ENCODE data around the gene PAM16. TPM values are rescaled to one million over a fixed set of nuclear protein-coding genes. Genes with fewer than 3 reads are reported as not detected.

Gene PAM16
- total RNA-seq, 1 experiment from 2014 or later = 104 TPM

- Histone ChIP-seq H3K4me3 (ENCODE audit: low read depth in 2 of 2, low read length in 2 of 2) (no peak overlapping the region), H3K27ac (ENCODE audit: low read length) (no peak overlapping the region), H3K36me3 (ENCODE audit: control insufficient read depth, insufficient read depth, low read length) (no peaks in the 10 kb centered on the region), H3K27me3 (ENCODE audit: control insufficient read depth, insufficient read depth, low read length) (no peaks in the 10 kb centered on the region), H3K9me3 (ENCODE audit: control insufficient read depth, insufficient read depth, low read depth, low read length) (no peaks in the 10 kb centered on the region), H3K4me1 (ENCODE audit: control insufficient read depth, insufficient read depth, low read length) (peaks cover 18% of the 10 kb centered on the region)
- TF ChIP-seq POLR2AphosphoS5 (IDR thresholded peaks at IDR 0.05; ENCODE audit: low read depth, low read length) (no peak), TCF7L2 (IDR thresholded peaks at IDR 0.05; ENCODE audit: low read depth, low read length) (no peak)
- in situ Hi-C loops (cut with HindIII; ENCODE audit: low pct_unique_long_range_greater_than_20kb, low sequenced_read_pairs) (no loop called here), intact Hi-C loops (cut with micrococcal nuclease; ENCODE audit: unreplicated experiment) (no loop called here)
- no peak for ATAC-seq
- CTCF ChIA-PET = no interaction called here
- no TSS peak for BruUV-seq (replicated peaks)
- POLR2A ChIA-PET = no interaction called here
- DNase-seq (ENCODE audit: low read depth, low spot score) = no peak
Measured at GRCh38 chr16:4367393-4367856, 16.3 kb upstream of the PAM16 start.

- BruUV-seq (replicated peaks) = no TSS peak
- ChIA-PET POLR2A (no interaction called here), CTCF (interaction anchor here (1.6 kb wide), 1 partner anchor 37 kb away, joined by 4 read pairs; no protein-coding TSS in a partner anchor)
- no peak for ATAC-seq
- no peaks in the 10 kb centered on the region for H3K36me3 ChIP-seq (ENCODE audit: control insufficient read depth, insufficient read depth, low read length)
- intact Hi-C loops (cut with micrococcal nuclease; ENCODE audit: unreplicated experiment) (no loop called here), in situ Hi-C loops (cut with HindIII; ENCODE audit: low pct_unique_long_range_greater_than_20kb, low sequenced_read_pairs) (no loop called here)
- H3K27ac ChIP-seq (ENCODE audit: low read length) = no peak overlapping the region
- H3K27me3 ChIP-seq (ENCODE audit: control insufficient read depth, insufficient read depth, low read length) = no peaks in the 10 kb centered on the region
- TF ChIP-seq POLR2AphosphoS5 (IDR thresholded peaks at IDR 0.05; ENCODE audit: low read depth, low read length) = no peak
- no peak for TF ChIP-seq TCF7L2 (IDR thresholded peaks at IDR 0.05; ENCODE audit: low read depth, low read length)
- no peak for TF ChIP-seq CTCF (IDR thresholded peaks at IDR 0.05)
- TF ChIP-seq SIN3A (IDR thresholded peaks at IDR 0.05; ENCODE audit: borderline replicate concordance, insufficient read depth, low read depth, low read length) = no peak
- no peak for TF ChIP-seq REST (IDR thresholded peaks at IDR 0.05; ENCODE audit: insufficient read depth in 1 of 2, low read depth in 2 of 2, low read length in 1 of 2)
- H3K4me3 ChIP-seq (ENCODE audit: low read depth in 2 of 2, low read length in 2 of 2) = no peak overlapping the region
- peaks cover 13% of the 10 kb centered on the region for H3K4me1 ChIP-seq (ENCODE audit: control insufficient read depth, insufficient read depth, low read length)
- no peaks in the 10 kb centered on the region for H3K9me3 ChIP-seq (ENCODE audit: control insufficient read depth, insufficient read depth, low read depth, low read length)
- DNase-seq (ENCODE audit: low read depth, low spot score) = no peak
Measured at GRCh38 chr16:4366016-4366415, 14.9 kb upstream of the PAM16 start.

DNA sequence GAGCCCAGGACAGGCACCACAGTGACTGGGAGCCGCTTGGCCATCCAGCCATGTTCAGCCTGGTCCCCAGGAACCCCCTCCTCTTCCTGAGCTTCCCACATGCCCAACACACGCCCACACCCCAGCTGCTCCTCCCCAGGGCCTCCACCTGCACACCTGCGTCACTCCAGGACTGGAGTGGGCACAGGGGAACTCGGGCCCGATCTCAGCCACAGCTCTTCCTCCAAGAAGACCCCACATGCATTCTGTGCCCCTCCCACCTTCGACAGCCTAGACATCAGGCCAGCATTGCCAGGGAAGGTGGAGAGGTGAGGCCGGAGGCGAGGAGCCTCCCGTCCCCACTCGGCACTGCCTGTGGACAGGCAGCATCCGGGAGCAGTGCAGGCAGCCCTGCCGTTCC lies 14.5 kb upstream of the PAM16 start:
- Histone ChIP-seq H3K27ac (ENCODE audit: low read length) (no peak overlapping the region), H3K4me1 (ENCODE audit: control insufficient read depth, insufficient read depth, low read length) (peaks cover 10% of the 10 kb centered on the region), H3K4me3 (ENCODE audit: low read depth in 2 of 2, low read length in 2 of 2) (no peak overlapping the region), H3K27me3 (ENCODE audit: control insufficient read depth, insufficient read depth, low read length) (no peaks in the 10 kb centered on the region), H3K9me3 (ENCODE audit: control insufficient read depth, insufficient read depth, low read depth, low read length) (no peaks in the 10 kb centered on the region), H3K36me3 (ENCODE audit: control insufficient read depth, insufficient read depth, low read length) (no peaks in the 10 kb centered on the region)
- DNase-seq (ENCODE audit: low read depth, low spot score) (no peak), ATAC-seq (no peak)
- intact Hi-C loops (cut with micrococcal nuclease; ENCODE audit: unreplicated experiment) = no loop called here
- in situ Hi-C loops (cut with HindIII; ENCODE audit: low pct_unique_long_range_greater_than_20kb, low sequenced_read_pairs) = no loop called here
- BruUV-seq (replicated peaks) = no TSS peak
- ChIA-PET POLR2A (no interaction called here), CTCF (interaction anchor here (1.6 kb wide), 1 partner anchor 37 kb away, joined by 4 read pairs; no protein-coding TSS in a partner anchor)
- TF ChIP-seq TCF7L2 (IDR thresholded peaks at IDR 0.05; ENCODE audit: low read depth, low read length) (no peak), POLR2AphosphoS5 (IDR thresholded peaks at IDR 0.05; ENCODE audit: low read depth, low read length) (no peak), CTCF (IDR thresholded peaks at IDR 0.05) (no peak), REST (IDR thresholded peaks at IDR 0.05; ENCODE audit: insufficient read depth in 1 of 2, low read depth in 2 of 2, low read length in 1 of 2) (no peak), SIN3A (IDR thresholded peaks at IDR 0.05; ENCODE audit: borderline replicate concordance, insufficient read depth, low read depth, low read length) (no peak)

Data from Panc1 (cell line).